HepG2 (cell line): ENCODE results near the gene S1PR5. TPM values are rescaled to one million over a fixed set of nuclear protein-coding genes. Genes with fewer than 3 reads are reported as not detected.

Experiments
- ATAC-seq: fragments of 200-7000 bp; cut with Tn5 transposase; 3 replicates; pipeline ENCODE4 v1.9.1; 2020; ENCODE audit warnings: mild to moderate bottlenecking, moderate library complexity
- BruUV-seq: library from RNA; stranded (reverse); fragments of 400-500 nt; replicated peaks from 2 replicates; lab custom pipeline; 2021; lab: Mats Ljungman, UMichigan
- CTCF ChIA-PET: fragments of 300-600 bp; formaldehyde crosslinking; extraction: SDS; loops from one replicate; lab custom pipeline; 2021; ENCODE audit warnings: low total read pairs, inconsistent platforms, low intra/inter-chr PET ratio; lab: Yijun Ruan, JAX
- POLR2A ChIA-PET: fragments of 350-600 bp; sonication (Branson Sonifier 250); formaldehyde crosslinking; loops from one replicate; lab custom pipeline; 2020; ENCODE audit warnings: antibody characterized with exemption, inconsistent platforms; lab: Yijun Ruan, JAX
- DNase-seq: peaks from one replicate; pipeline ENCODE4 v3.0.0-alpha.2; 2015; ENCODE audit warnings: low spot score
- FAIRE-seq: peaks from 3 replicates; lab custom pipeline; 2011; peaks lifted over from hg19 to GRCh38; lab: Jason Lieb, UNC
- H2AFZ ChIP-seq: one replicate; pipeline ENCODE4 v1.6.1; 2011; ENCODE audit warnings: low read length, inconsistent platforms
- H3K27ac ChIP-seq: fragments of 300-600 bp; 3 replicates; pipeline ENCODE4 v1.8.0; 2011; ENCODE audit warnings: mixed run types, mild to moderate bottlenecking, mixed read lengths, low read length, inconsistent platforms; ENCODE audit not compliant: insufficient read depth; ENCODE audit errors: extremely low read length
- H3K27me3 ChIP-seq, 2 experiments: fragments of 200-600 bp in 1 of 2; 2 replicates in 1 of 2; 3 replicates in 1 of 2; pipeline versions ENCODE4 v1.6.0 to v1.8.0; 2011; ENCODE audit warnings: low read length in 2 of 2, mild to moderate bottlenecking in 2 of 2, moderate library complexity in 2 of 2, inconsistent platforms in 1 of 2; ENCODE audit not compliant: insufficient read depth in 2 of 2, control insufficient read depth in 1 of 2
- H3K36me3 ChIP-seq, 2 experiments: fragments of 200-600 bp in 1 of 2; replicated peaks in 1 of 2; 2 replicates in 1 of 2; 3 replicates in 1 of 2; pipeline versions ENCODE4 v1.5.1 to v1.8.0; 2011; ENCODE audit warnings: low read length in 2 of 2, inconsistent platforms in 1 of 2; ENCODE audit not compliant: insufficient read depth in 2 of 2, control insufficient read depth in 1 of 2
- H3K4me1 ChIP-seq: 2 replicates; pipeline ENCODE4 v1.5.1; 2012; ENCODE audit warnings: low read length, inconsistent platforms; ENCODE audit not compliant: insufficient read depth
- H3K4me2 ChIP-seq: 2 replicates; pipeline ENCODE4 v1.6.0; 2011; ENCODE audit warnings: low read depth, low read length, inconsistent platforms
- H3K4me3 ChIP-seq, 3 experiments: fragments of 200-600 bp in 1 of 3; sonication (generic), shearing (Covaris generic) in 1 of 3; replicated peaks in 1 of 3; 2 replicates each; pipeline ENCODE4 v1.5.1; 2011 to 2016; ENCODE audit warnings: low read length in 3 of 3, inconsistent platforms in 2 of 3, low read depth in 2 of 3, mild to moderate bottlenecking in 2 of 3, control low read depth in 1 of 3, mixed read lengths in 1 of 3; ENCODE audit not compliant: insufficient read depth in 1 of 3
- H3K79me2 ChIP-seq: one replicate; pipeline ENCODE4 v1.6.1; 2011; ENCODE audit warnings: low read length, inconsistent platforms; ENCODE audit not compliant: insufficient read depth
- H3K9ac ChIP-seq: 2 replicates; pipeline ENCODE4 v1.6.0; 2011; ENCODE audit warnings: mild to moderate bottlenecking, low read depth, low read length, inconsistent platforms; ENCODE audit not compliant: insufficient read depth
- H3K9me3 ChIP-seq: 2 replicates; pipeline ENCODE4 v1.5.1; 2012; ENCODE audit warnings: mild to moderate bottlenecking, low read length
- H4K20me1 ChIP-seq: 2 replicates; pipeline ENCODE4 v1.6.0; 2011; ENCODE audit warnings: inconsistent platforms, mild to moderate bottlenecking, low read length, moderate library complexity; ENCODE audit not compliant: insufficient read depth
- ATF4 ChIP-seq, 2 experiments: fragments of 450-650 bp in 1 of 2; sonication (generic) in 1 of 2; formaldehyde crosslinking; IDR thresholded peaks; 2 replicates each; pipeline versions ENCODE4 v1.5.0 to v1.8.0; 2020 to 2022; ENCODE audit warnings: mild to moderate bottlenecking in 1 of 2, missing genetic modification reagents in 1 of 2
- CTCF ChIP-seq: sonication (generic); formaldehyde crosslinking; IDR thresholded peaks from 2 replicates; pipeline ENCODE4 v1.5.0; 2020; ENCODE audit warnings: mild to moderate bottlenecking, missing genetic modification reagents, moderate library complexity
- DR1 ChIP-seq: sonication (generic); formaldehyde crosslinking; IDR thresholded peaks from 2 replicates; pipeline ENCODE4 v1.8.0; 2021; ENCODE audit warnings: mild to moderate bottlenecking, missing genetic modification reagents, inconsistent platforms
- FOXA1 ChIP-seq, 2 experiments: fragments of 450-650 bp in 1 of 2; sonication (generic) in 1 of 2; formaldehyde crosslinking in 1 of 2; IDR thresholded peaks; 2 replicates each; pipeline versions ENCODE4 v1.4.0 to v1.6.1; 2016 to 2020; ENCODE audit warnings: missing genetic modification reagents in 1 of 2
- GMEB1 ChIP-seq: sonication (generic); formaldehyde crosslinking; IDR thresholded peaks from 2 replicates; pipeline ENCODE4 v1.5.1; 2020; ENCODE audit warnings: missing genetic modification reagents, mild to moderate bottlenecking, borderline replicate concordance
- GPN1 ChIP-seq: sonication (generic); formaldehyde crosslinking; IDR thresholded peaks from 2 replicates; pipeline ENCODE4 v1.5.1; 2020; ENCODE audit warnings: missing genetic modification reagents, borderline replicate concordance
- HINFP ChIP-seq: sonication (generic); formaldehyde crosslinking; IDR thresholded peaks from 2 replicates; pipeline ENCODE4 v1.4.0; 2020; ENCODE audit warnings: low read depth, mild to moderate bottlenecking, missing genetic modification reagents
- MAFG ChIP-seq: sonication (generic); formaldehyde crosslinking; IDR thresholded peaks from 2 replicates; pipeline ENCODE4 v1.5.1; 2020; ENCODE audit warnings: mild to moderate bottlenecking, missing genetic modification reagents
- SNRNP70 ChIP-seq: fragments of 200-400 bp; formaldehyde crosslinking; IDR thresholded peaks from 2 replicates; pipeline ENCODE4 v1.6.1; 2017; ENCODE audit warnings: mild to moderate bottlenecking, low read depth, low read length, moderate library complexity
- ZBTB42 ChIP-seq: sonication (generic); formaldehyde crosslinking; IDR thresholded peaks from 2 replicates; pipeline ENCODE4 v1.5.0; 2020; ENCODE audit warnings: mild to moderate bottlenecking, missing genetic modification reagents
- ZSCAN5A ChIP-seq: sonication (generic); formaldehyde crosslinking; IDR thresholded peaks from 2 replicates; pipeline ENCODE4 v1.8.0; 2022; ENCODE audit warnings: mild to moderate bottlenecking, missing genetic modification reagents, borderline replicate concordance
- WGBS: methylation state at CpG from one replicate; pipeline ENCODE4 v1.1.6; 2017; ENCODE audit warnings: low lambda C conversion rate; 5-methylcytosine and 5-hydroxymethylcytosine counted together
- in situ Hi-C: cut with HindIII; loops from 2 replicates; pipeline ENCODE4 v1.10.0; 2017; ENCODE audit warnings: low pct_unique_long_range_greater_than_20kb; ENCODE audit not compliant: extremely low pct_ligation_motif_present
- intact Hi-C: fragments of 100-400 bp; cut with micrococcal nuclease; formaldehyde crosslinking; loops from one replicate; pipeline ENCODE4 v1.10.0; 2022; ENCODE audit not compliant: unreplicated experiment
- polyA plus RNA-seq, 8 experiments: library from polyadenylated mRNA; depleted of rRNA in 3 of 8; stranded (reverse) in 7 of 8; unstranded in 1 of 8; fragments of >200 nt; fragmentation: Illumina TruSeq in 4 of 8; extraction: Trizol in 4 of 8; gene quantifications; 2 replicates each; pipeline versions ENCODE4 v1.2.1 to v1.2.3, GENCODE V29; 2011 to 2016; ENCODE audit warnings: low read depth in 4 of 8, missing spikeins in 1 of 8, mixed read lengths in 1 of 8; ENCODE audit not compliant: insufficient read depth in 1 of 8
- total RNA-seq, 5 experiments: library from RNA; depleted of rRNA; stranded (reverse); fragments of >200 nt; fragmentation: Illumina TruSeq; extraction: Trizol; gene quantifications; 2 replicates each; pipeline ENCODE4 v1.2.3, GENCODE V29; 2016; ENCODE audit warnings: low read depth in 1 of 5

The S1PR5 gene
- total and polyA plus RNA-seq, 2 of the 13 experiments (the other 11 are each of a cell fraction or from before 2014, with no cell fraction given): 0.04 TPM; not detected in 1

GRCh38 chr19:10508036-10508435, 9.2 kb downstream of the S1PR5 start:
- H3K4me1 ChIP-seq: peaks cover 53% of the 10 kb centered on the region
- H2AFZ ChIP-seq: no peak overlapping the region
- ATAC-seq (no peak), FAIRE-seq (no peak), DNase-seq (no peak)
- H3K9ac ChIP-seq: no peak overlapping the region
- no peaks in the 10 kb centered on the region for H3K79me2 ChIP-seq
- no peak overlapping the region for H3K4me3 ChIP-seq
- in situ Hi-C loops: no loop called here
- no peaks in the 10 kb centered on the region for H3K9me3 ChIP-seq
- peak overlapping the region; percentile 7; the same call in 1 of the 2 replicates for H3K4me2 ChIP-seq
- ChIA-PET POLR2A (interaction anchor here (1.0 kb wide), 1 partner anchor 23 kb away, joined by 3 read pairs; no protein-coding TSS in a partner anchor), CTCF (no interaction called here)
- peaks cover 0 to 2% of the 10 kb centered on the region in 2 experiments; a peak in 2 of 5 replicates for H3K27me3 ChIP-seq
- H4K20me1 ChIP-seq: no peaks in the 10 kb centered on the region
- no peaks in the 10 kb centered on the region for H3K36me3 ChIP-seq
- BruUV-seq: no TSS peak
- no peak overlapping the region for H3K27ac ChIP-seq
- 47% methylated on average over 16 of the region's 16 CpGs for WGBS
- intact Hi-C loops: no loop called here
- no peak for TF ChIP-seq HINFP
- TF ChIP-seq MAFG (CRISPR knock-in tag): no peak
- no peak for TF ChIP-seq FOXA1 (IDR thresholded peaks at IDR 0.05)
- no peak for TF ChIP-seq FOXA1 (CRISPR knock-in tag; IDR thresholded peaks at IDR 0.05)
- TF ChIP-seq GMEB1 (CRISPR knock-in tag): no peak
- no peak for TF ChIP-seq ZBTB42 (CRISPR knock-in tag)
- no peak for TF ChIP-seq DR1 (CRISPR knock-in tag)
- no peak for TF ChIP-seq ZSCAN5A
- TF ChIP-seq CTCF (CRISPR knock-in tag): no peak
- TF ChIP-seq ATF4 (CRISPR knock-in tag; IDR thresholded peaks at IDR 0.05): no peak
- TF ChIP-seq GPN1 (CRISPR knock-in tag): no peak
- no peak for TF ChIP-seq SNRNP70
